IPS-20b (cell line): ENCODE measurements around the gene RNU6-9.
"Not testable (repeated sequence)": the region's sequence is repeated elsewhere in the genome, so short reads cannot be mapped to it uniquely, and the experiment has no call there.

ENCODE experiments used
- H3K27ac ChIP-seq: one replicate; pipeline ENCODE4 v1.5.1; 2013; ENCODE audit warnings: low read length
- H3K27me3 ChIP-seq: 2 replicates; pipeline ENCODE4 v1.6.1; 2013; ENCODE audit warnings: mild to moderate bottlenecking, low read length, inconsistent platforms; ENCODE audit not compliant: insufficient read depth
- H3K36me3 ChIP-seq: 2 replicates; pipeline ENCODE4 v1.6.1; 2013; ENCODE audit warnings: low read depth, mild to moderate bottlenecking, inconsistent platforms, low read length, moderate library complexity; ENCODE audit not compliant: insufficient read depth
- H3K4me1 ChIP-seq: 2 replicates; pipeline ENCODE4 v1.6.1; 2013; ENCODE audit warnings: mild to moderate bottlenecking, control low read depth, inconsistent platforms, low read length, moderate library complexity; ENCODE audit not compliant: insufficient read depth
- H3K4me3 ChIP-seq: 2 replicates; pipeline ENCODE4 v1.5.1; 2013; ENCODE audit warnings: mild to moderate bottlenecking, low read length, inconsistent platforms
- H3K9ac ChIP-seq: 2 replicates; pipeline ENCODE4 v1.6.1; 2013; ENCODE audit warnings: low read depth, mild to moderate bottlenecking, inconsistent platforms, low read length, moderate library complexity
- H3K9me3 ChIP-seq: 2 replicates; pipeline ENCODE4 v1.6.1; 2013; ENCODE audit warnings: mild to moderate bottlenecking, low read depth, low read length, inconsistent platforms; ENCODE audit not compliant: insufficient read depth

RNU6-9 gene

GRCh38 chr19:873561-874041, 19.7 kb upstream of the RNU6-9 start:
- H3K27me3 ChIP-seq: no peaks in the 10 kb centered on the region
- H3K4me3 ChIP-seq: no peak overlapping the region
- H3K4me1 ChIP-seq: no peaks in the 10 kb centered on the region
- H3K27ac ChIP-seq: no peak overlapping the region
- peaks cover 13% of the 10 kb centered on the region for H3K36me3 ChIP-seq
- no peak overlapping the region for H3K9ac ChIP-seq
- H3K9me3 ChIP-seq: no peaks in the 10 kb centered on the region

- no peak overlapping the region for H3K4me3 ChIP-seq
- no peak overlapping the region for H3K9ac ChIP-seq
- no peaks in the 10 kb centered on the region for H3K27me3 ChIP-seq
- H3K27ac ChIP-seq: no peak overlapping the region
- H3K4me1 ChIP-seq: no peaks in the 10 kb centered on the region
- H3K36me3 ChIP-seq: peaks cover 8% of the 10 kb centered on the region
- no peaks in the 10 kb centered on the region for H3K9me3 ChIP-seq
Observed at GRCh38 chr19:875265-875879, 17.9 kb upstream of the RNU6-9 start.

DNA sequence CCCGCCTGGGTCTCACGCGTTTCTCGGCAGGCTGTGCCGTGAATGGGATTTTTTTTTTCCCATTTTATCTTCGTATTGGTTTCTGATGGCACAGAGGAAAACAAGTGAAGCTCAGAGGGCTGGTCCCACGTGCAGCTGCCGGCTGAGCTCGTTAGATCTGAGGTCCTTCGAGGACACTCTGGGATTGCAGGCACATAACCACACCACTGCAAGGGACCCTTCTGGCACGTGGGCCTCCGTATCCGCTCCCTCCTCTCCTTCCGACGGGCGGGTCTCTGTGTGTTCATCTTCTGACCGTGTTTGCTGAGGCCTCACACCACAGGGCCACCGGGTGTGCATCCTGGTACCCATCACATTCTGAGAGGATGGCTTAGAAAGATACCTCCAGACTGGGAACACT, 17.2 kb upstream of the RNU6-9 start:
- Histone ChIP-seq H3K27me3 (no peaks in the 10 kb centered on the region), H3K36me3 (peaks cover 11% of the 10 kb centered on the region), H3K4me3 (no peak overlapping the region), H3K9me3 (no peaks in the 10 kb centered on the region), H3K4me1 (no peaks in the 10 kb centered on the region), H3K27ac (no peak overlapping the region), H3K9ac (no peak overlapping the region)

- no peaks in the 10 kb centered on the region for H3K4me1 ChIP-seq
- no peaks in the 10 kb centered on the region for H3K9me3 ChIP-seq
- peaks cover 17% of the 10 kb centered on the region for H3K36me3 ChIP-seq
- H3K27me3 ChIP-seq: no peaks in the 10 kb centered on the region
- no peak overlapping the region for H3K27ac ChIP-seq
- H3K4me3 ChIP-seq: no peak overlapping the region
- no peak overlapping the region for H3K9ac ChIP-seq
Observed at GRCh38 chr19:876780-877314, 16.4 kb upstream of the RNU6-9 start.

GRCh38 chr19:877992-878660, 15.2 kb upstream of the RNU6-9 start:
- not testable (repeated sequence) for H3K9me3 ChIP-seq, H3K4me3 ChIP-seq, H3K9ac ChIP-seq, H3K4me1 ChIP-seq, H3K27ac ChIP-seq, H3K27me3 ChIP-seq
- H3K36me3 ChIP-seq: peaks cover 28% of the 10 kb centered on the region

DNA sequence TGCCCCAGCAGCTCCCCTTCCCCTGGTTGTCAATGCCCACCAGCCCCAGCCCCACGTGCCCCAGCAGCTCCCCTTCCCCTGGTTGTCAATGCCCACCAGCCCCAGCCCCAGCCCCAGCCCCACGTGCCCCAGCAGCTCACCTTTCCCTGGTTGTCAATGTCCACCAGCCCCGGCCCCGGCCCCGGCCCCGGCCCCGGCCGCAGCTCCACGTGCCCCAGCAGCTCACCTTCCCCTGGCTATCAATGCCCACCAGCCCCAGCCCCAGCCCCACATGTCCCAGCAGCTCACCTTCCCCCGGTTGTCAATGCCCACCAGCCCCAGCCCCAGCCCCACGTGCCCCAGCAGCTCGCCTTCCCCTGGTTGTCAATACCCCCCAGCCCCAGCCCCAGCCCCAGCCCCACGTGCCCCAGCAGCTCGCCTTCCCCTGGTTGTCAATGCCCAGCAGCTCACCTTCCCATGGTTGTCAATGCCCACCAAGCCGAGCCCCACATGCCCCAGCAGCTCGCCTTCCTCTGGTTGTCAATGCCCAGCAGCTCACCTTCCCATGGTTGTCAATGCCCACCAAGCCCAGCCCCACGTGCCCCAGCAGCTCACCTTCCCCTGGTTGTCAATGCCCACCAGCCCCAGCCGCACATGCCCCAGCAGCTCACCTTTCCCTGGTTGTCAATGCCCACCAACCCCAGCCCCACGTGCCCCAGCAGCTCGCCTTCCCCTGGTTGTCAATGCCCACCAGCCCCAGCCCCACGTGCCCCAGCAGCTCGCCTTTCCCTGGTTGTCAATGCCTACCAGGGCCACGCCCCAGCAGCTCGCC, 14.3 kb upstream of the RNU6-9 start:
- not testable (repeated sequence) for H3K27ac ChIP-seq, H3K9me3 ChIP-seq, H3K4me3 ChIP-seq, H3K4me1 ChIP-seq, H3K9ac ChIP-seq, H3K27me3 ChIP-seq
- peaks cover 32% of the 10 kb centered on the region for H3K36me3 ChIP-seq

DNA sequence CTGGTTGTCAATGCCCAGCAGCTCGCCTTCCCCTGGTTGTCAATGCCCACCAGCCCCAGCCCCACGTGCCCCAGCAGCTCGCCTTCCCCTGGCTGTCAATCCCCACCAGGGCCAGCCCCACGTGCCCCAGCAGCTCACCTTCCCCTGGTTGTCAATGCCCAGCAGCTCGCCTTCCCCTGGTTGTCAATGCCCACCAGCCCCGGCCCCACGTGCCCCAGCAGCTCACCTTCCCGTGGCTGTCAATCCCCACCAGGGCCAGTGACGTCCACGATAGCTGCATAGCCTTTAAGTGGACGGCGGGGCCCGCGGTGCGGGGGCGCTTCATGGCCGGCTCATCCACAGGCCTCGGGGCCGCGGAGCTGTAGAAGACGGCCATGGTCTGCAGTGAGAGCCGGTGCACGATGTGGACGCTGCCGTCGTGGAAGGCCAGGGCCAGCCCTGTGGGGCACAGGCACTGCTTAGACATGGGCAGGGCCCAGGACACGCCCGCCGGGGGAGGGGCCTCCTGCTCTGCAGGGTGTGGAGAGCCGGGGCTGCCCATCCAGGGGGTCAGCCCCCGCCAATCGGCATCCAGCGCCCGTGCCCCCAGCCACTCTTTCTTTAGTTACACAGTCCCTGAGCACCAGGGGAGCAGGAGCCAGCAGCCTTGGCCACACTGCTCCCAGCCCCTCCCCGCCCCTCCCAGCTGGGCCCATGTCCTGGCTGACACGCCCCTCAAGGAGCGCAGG, 13.4 kb upstream of the RNU6-9 start:
- H3K27ac ChIP-seq: no peak overlapping the region
- no peaks in the 10 kb centered on the region for H3K4me1 ChIP-seq
- H3K9ac ChIP-seq: no peak overlapping the region
- H3K4me3 ChIP-seq: no peak overlapping the region
- peaks cover 34% of the 10 kb centered on the region for H3K36me3 ChIP-seq
- no peaks in the 10 kb centered on the region for H3K9me3 ChIP-seq
- no peaks in the 10 kb centered on the region for H3K27me3 ChIP-seq

DNA sequence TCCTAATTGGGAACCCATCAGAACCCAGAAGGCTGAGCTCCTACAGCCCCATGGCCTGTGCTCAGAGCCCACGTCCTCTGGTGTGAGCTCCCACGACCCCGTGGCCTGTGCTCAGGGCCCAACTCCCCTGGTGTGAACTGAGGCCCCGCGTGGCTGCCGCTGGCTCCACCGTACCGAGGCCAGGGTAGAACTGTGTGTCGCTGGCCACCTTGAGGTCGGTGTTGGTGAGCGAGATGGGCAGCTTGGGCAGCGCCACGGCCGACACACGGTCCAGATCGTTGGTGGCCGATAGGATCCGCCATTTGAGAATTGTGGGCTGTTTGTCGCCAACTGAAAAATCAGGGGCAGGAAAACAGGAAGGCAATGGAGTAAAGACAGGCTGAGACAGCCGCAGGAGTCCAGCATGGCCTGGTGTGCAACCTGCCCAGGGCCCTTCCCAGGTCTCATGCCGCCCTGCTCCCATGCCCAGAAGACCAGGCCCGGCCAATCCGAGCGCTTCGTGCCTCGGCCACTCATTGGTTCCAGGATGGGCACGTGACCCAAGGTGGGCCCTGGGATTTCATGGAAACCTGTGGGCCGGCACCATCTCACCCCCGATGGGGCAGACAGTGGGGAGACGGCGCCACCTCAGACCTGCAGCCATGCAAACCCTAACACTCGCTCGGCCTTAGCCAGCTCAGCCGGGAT, 11.8 kb upstream of the RNU6-9 start:
- H3K4me3 ChIP-seq: no peak overlapping the region
- H3K36me3 ChIP-seq: peaks cover 42% of the 10 kb centered on the region
- no peak overlapping the region for H3K27ac ChIP-seq
- no peaks in the 10 kb centered on the region for H3K9me3 ChIP-seq
- H3K9ac ChIP-seq: no peak overlapping the region
- H3K4me1 ChIP-seq: no peaks in the 10 kb centered on the region
- H3K27me3 ChIP-seq: no peaks in the 10 kb centered on the region

GRCh38 chr19:882871-883497, 10.3 kb upstream of the RNU6-9 start:
- Histone ChIP-seq H3K4me3 (no peak overlapping the region), H3K4me1 (no peaks in the 10 kb centered on the region), H3K36me3 (peaks cover 52% of the 10 kb centered on the region), H3K27ac (no peak overlapping the region), H3K9me3 (no peaks in the 10 kb centered on the region), H3K9ac (no peak overlapping the region), H3K27me3 (no peaks in the 10 kb centered on the region)

DNA sequence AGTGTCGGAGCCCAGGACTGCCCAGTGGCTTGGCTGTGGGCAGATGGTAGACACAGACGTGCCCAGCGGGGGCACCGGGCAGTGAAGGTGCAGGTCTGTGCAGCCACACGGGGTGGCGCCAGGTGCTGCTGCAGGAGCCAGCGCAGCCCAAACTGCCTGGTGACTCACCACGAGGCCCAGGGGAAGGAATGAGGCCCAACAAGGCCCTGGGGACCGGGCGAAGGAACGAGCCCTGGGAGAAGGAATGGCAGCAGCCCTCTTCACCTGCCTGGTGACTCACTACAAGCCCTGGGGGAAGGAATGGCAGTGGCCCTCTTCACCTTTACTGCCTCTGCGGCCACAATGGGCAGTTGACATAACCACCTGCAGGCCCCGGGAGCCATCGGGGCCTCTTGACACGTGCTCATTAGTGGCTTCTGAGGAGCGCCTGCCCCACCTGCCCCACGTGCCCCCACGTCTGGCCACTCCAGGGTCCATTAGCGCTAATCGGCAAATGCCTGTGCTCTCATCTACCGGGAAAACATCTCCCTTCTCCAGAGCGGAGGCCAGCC, 9.5 kb upstream of the RNU6-9 start:
- Histone ChIP-seq H3K9ac (no peak overlapping the region), H3K36me3 (peaks cover 56% of the 10 kb centered on the region), H3K27ac (no peak overlapping the region), H3K4me3 (no peak overlapping the region), H3K27me3 (no peaks in the 10 kb centered on the region), H3K9me3 (no peaks in the 10 kb centered on the region), H3K4me1 (no peaks in the 10 kb centered on the region)
